ENCODE data around the gene SRSF8. TPM values are rescaled to one million over a fixed set of nuclear protein-coding genes. Genes with fewer than 3 reads are reported as not detected.

SRSF8 gene
- total RNA-seq, 1 donor from 2014 or later: 57.6 TPM

DNA sequence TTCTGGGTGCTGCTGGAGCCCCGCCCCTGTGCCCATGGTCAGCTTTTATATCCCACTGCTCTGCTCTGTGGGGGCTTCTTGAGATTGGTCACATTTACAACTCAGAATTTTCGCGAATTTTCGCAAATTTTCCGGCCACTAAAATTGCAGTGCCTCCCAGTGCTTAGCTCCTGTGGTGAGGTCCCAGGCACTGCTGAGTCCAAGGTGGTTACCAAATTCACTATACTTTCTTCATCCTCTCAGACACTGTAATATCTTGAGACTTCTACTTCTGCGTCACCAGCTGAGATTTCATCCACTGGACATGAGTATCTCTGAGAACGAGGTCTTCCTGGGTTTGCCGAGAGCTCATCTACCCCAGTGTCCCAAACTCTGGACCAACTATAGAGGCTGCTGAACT, 8.8 kb upstream of the SRSF8 start:
- TF ChIP-seq, protein P1, sequence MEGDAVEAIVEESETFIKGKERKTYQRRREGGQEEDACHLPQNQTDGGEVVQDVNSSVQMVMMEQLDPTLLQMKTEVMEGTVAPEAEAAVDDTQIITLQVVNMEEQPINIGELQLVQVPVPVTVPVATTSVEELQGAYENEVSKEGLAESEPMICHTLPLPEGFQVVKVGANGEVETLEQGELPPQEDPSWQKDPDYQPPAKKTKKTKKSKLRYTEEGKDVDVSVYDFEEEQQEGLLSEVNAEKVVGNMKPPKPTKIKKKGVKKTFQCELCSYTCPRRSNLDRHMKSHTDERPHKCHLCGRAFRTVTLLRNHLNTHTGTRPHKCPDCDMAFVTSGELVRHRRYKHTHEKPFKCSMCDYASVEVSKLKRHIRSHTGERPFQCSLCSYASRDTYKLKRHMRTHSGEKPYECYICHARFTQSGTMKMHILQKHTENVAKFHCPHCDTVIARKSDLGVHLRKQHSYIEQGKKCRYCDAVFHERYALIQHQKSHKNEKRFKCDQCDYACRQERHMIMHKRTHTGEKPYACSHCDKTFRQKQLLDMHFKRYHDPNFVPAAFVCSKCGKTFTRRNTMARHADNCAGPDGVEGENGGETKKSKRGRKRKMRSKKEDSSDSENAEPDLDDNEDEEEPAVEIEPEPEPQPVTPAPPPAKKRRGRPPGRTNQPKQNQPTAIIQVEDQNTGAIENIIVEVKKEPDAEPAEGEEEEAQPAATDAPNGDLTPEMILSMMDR (IDR thresholded peaks at IDR 0.05): no peak
- DNase-seq (ENCODE audit: extremely low spot score, unreplicated experiment): no peak
- H3K27me3 Mint-ChIP-seq (ENCODE audit: unreplicated experiment): peaks cover 61% of the 10 kb centered on the region
- no peak overlapping the region for H3K4me3 Mint-ChIP-seq (ENCODE audit: unreplicated experiment)
- H3K4me1 Mint-ChIP-seq (ENCODE audit: unreplicated experiment): no peaks in the 10 kb centered on the region
- H3K27ac Mint-ChIP-seq (ENCODE audit: unreplicated experiment): no peak overlapping the region
- no peaks in the 10 kb centered on the region for H3K9me3 Mint-ChIP-seq (ENCODE audit: unreplicated experiment)
- no peaks in the 10 kb centered on the region for H3K36me3 Mint-ChIP-seq (ENCODE audit: unreplicated experiment)

DNA sequence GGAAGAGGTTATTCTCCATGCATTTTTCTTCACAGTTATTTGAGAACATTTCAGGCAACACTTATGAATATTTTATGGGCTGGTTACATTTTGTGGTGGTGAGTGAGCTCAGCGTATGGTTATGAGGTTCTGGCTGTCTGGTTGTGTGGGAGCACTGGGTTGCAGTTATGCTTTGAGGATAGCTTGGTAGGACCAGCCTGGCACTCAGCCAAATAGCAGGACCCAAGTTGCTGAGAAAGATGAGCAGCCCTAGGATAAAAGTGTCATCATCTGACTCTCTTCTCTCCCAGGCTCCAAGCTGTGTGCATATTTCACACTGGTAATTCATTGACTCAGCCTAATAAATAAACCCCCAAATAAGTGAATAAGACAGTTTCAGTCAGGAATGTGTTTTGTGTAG, 8.1 kb upstream of the SRSF8 start:
- no peak overlapping the region for H3K4me3 Mint-ChIP-seq (ENCODE audit: unreplicated experiment)
- H3K27me3 Mint-ChIP-seq (ENCODE audit: unreplicated experiment): peaks cover 57% of the 10 kb centered on the region
- no peak for DNase-seq (ENCODE audit: extremely low spot score, unreplicated experiment)
- no peaks in the 10 kb centered on the region for H3K9me3 Mint-ChIP-seq (ENCODE audit: unreplicated experiment)
- TF ChIP-seq, protein P1 (IDR thresholded peaks at IDR 0.05): no peak
- no peaks in the 10 kb centered on the region for H3K4me1 Mint-ChIP-seq (ENCODE audit: unreplicated experiment)
- H3K27ac Mint-ChIP-seq (ENCODE audit: unreplicated experiment): no peak overlapping the region
- no peaks in the 10 kb centered on the region for H3K36me3 Mint-ChIP-seq (ENCODE audit: unreplicated experiment)

DNA sequence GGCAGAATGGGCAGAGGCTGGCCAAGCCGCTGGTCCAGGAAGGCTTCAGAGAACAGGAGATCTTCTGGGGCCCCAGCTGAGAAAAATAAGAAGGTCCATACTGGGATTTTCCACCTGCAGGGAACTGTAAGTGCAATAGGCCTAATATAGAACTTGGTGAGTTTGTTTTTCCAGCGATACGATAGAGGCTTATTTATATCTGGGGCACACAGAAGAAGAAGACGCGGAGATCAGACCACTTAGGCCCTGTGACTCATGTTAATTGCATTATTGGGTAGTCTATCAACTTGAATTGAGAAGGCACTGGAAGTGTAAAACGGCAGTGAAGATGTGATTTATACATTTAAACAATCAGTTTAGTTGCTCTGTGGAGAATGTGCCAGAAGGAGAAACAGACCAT, 7.7 kb upstream of the SRSF8 start:
- TF ChIP-seq, protein P1 (IDR thresholded peaks at IDR 0.05): no peak
- Mint-ChIP-seq H3K4me3 (ENCODE audit: unreplicated experiment) (no peak overlapping the region), H3K27ac (ENCODE audit: unreplicated experiment) (no peak overlapping the region), H3K9me3 (ENCODE audit: unreplicated experiment) (no peaks in the 10 kb centered on the region), H3K27me3 (ENCODE audit: unreplicated experiment) (peaks cover 52% of the 10 kb centered on the region), H3K4me1 (ENCODE audit: unreplicated experiment) (no peaks in the 10 kb centered on the region), H3K36me3 (ENCODE audit: unreplicated experiment) (no peaks in the 10 kb centered on the region)
- no peak for DNase-seq (ENCODE audit: extremely low spot score, unreplicated experiment)

DNA sequence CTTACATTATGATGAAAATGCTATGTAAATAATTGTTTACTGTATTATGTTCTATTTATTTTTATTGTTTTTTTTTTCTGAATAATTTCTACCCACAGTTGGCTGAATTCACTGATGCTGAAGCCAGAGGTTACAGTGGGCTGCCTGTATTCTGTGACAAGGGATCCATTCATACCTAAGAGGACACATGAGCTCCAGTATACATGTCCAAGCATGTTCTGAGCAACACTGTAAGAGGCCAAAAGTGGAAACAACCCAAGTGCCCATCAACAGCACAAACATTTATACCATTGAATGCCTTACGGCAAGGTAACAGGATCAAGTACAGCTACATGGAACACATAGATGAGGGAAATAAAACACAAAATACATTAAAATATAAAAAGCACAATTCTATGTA, 1.4 kb upstream of the SRSF8 start:
- Mint-ChIP-seq H3K27ac (ENCODE audit: unreplicated experiment) (no peak overlapping the region), H3K36me3 (ENCODE audit: unreplicated experiment) (peaks cover 7% of the 10 kb centered on the region), H3K4me1 (ENCODE audit: unreplicated experiment) (peaks cover 17% of the 10 kb centered on the region), H3K27me3 (ENCODE audit: unreplicated experiment) (peaks cover 26% of the 10 kb centered on the region), H3K9me3 (ENCODE audit: unreplicated experiment) (no peaks in the 10 kb centered on the region), H3K4me3 (ENCODE audit: unreplicated experiment) (no peak overlapping the region)
- no peak for DNase-seq (ENCODE audit: extremely low spot score, unreplicated experiment)
- TF ChIP-seq, protein P1 (IDR thresholded peaks at IDR 0.05): no peak

DNA sequence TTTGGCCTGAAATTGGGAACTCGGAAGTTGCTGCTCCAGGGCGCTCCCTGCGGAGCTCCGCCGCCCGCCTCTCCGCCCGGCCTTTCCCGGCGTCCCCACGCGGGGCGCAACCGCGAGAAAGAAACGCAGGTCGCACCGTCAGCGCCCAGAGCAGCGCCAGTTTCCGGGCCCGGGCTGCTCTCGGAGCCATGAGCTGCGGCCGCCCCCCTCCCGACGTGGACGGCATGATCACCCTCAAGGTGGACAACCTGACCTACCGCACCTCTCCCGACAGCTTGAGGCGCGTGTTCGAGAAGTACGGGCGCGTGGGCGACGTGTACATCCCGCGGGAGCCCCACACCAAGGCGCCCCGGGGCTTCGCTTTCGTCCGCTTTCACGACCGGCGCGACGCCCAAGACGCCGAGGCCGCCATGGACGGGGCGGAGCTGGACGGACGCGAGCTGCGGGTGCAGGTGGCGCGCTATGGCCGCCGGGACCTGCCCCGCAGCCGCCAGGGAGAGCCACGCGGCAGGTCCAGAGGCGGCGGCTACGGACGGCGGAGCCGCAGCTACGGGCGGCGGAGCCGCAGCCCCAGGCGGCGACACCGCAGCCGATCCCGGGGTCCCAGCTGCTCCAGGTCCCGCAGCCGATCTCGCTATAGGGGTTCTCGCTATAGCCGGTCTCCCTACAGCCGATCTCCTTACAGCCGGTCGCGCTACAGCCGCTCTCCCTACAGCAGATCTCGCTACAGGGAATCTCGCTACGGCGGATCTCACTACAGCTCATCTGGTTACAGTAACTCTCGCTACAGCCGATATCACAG, 521 bp downstream of the SRSF8 start:
- peak overlapping the region; percentile 92 for H3K4me3 Mint-ChIP-seq (ENCODE audit: unreplicated experiment)
- DNase-seq (ENCODE audit: extremely low spot score, unreplicated experiment): peak; percentile 93
- TF ChIP-seq, protein P1 (IDR thresholded peaks at IDR 0.05): peak; percentile 66
- peak overlapping the region; percentile 95 for H3K27ac Mint-ChIP-seq (ENCODE audit: unreplicated experiment)
- H3K27me3 Mint-ChIP-seq (ENCODE audit: unreplicated experiment): peaks cover 9% of the 10 kb centered on the region
- H3K9me3 Mint-ChIP-seq (ENCODE audit: unreplicated experiment): no peaks in the 10 kb centered on the region
- peaks cover 24% of the 10 kb centered on the region for H3K4me1 Mint-ChIP-seq (ENCODE audit: unreplicated experiment)
- peaks cover 17% of the 10 kb centered on the region for H3K36me3 Mint-ChIP-seq (ENCODE audit: unreplicated experiment)

All from osteocyte (in vitro differentiated cells).